HEK293T (cell line): ENCODE data around the gene ADPRS.
A peak's percentile ranks its signal among the peaks of the same experiment; 100 is the strongest.

Source experiments
- CTCF ChIA-PET: fragments of 350-600 bp; formaldehyde crosslinking; extraction: SDS; loops from one replicate; lab custom pipeline; 2021; ENCODE audit warnings: antibody characterized with exemption, inconsistent platforms; lab: Yijun Ruan, JAX
- POLR2A ChIA-PET: fragments of 350-600 bp; formaldehyde crosslinking; extraction: SDS; loops from one replicate; lab custom pipeline; 2020; ENCODE audit warnings: antibody characterized with exemption, inconsistent platforms; lab: Yijun Ruan, JAX
- DNase-seq: peaks from one replicate; pipeline ENCODE4 v3.0.0; 2012; ENCODE audit warnings: mixed read lengths; ENCODE audit errors: extremely low spot score
- ARNT ChIP-seq: fragments of 450-650 bp; IDR thresholded peaks from 2 replicates; pipeline ENCODE4 v1.6.1; 2017; ENCODE audit warnings: mild to moderate bottlenecking
- BHLHE40 ChIP-seq: fragments of 450-650 bp; IDR thresholded peaks from 2 replicates; pipeline ENCODE4 v1.6.1; 2016; ENCODE audit warnings: mild to moderate bottlenecking, moderate library complexity, borderline replicate concordance
- CTBP1 ChIP-seq: fragments of 450-650 bp; IDR thresholded peaks from 2 replicates; pipeline ENCODE4 v1.6.1; 2016; ENCODE audit warnings: borderline replicate concordance
- ELF4 ChIP-seq: fragments of 450-650 bp; IDR thresholded peaks from 2 replicates; pipeline ENCODE4 v1.6.1; 2017; ENCODE audit warnings: antibody characterized with exemption
- FOXA1 ChIP-seq: fragments of 450-650 bp; IDR thresholded peaks from 2 replicates; pipeline ENCODE4 v1.6.1; 2016; ENCODE audit warnings: mild to moderate bottlenecking
- FOXK2 ChIP-seq: fragments of 450-650 bp; IDR thresholded peaks from 2 replicates; pipeline ENCODE4 v1.6.1; 2016; ENCODE audit warnings: mild to moderate bottlenecking
- FOXM1 ChIP-seq: fragments of 450-650 bp; IDR thresholded peaks from 2 replicates; pipeline ENCODE4 v1.6.1; 2017; ENCODE audit warnings: mild to moderate bottlenecking, borderline replicate concordance
- HDGF ChIP-seq: fragments of 450-650 bp; IDR thresholded peaks from 2 replicates; pipeline ENCODE4 v1.6.1; 2017; ENCODE audit warnings: antibody characterized with exemption, borderline replicate concordance
- L3MBTL2 ChIP-seq: fragments of 450-650 bp; conservative IDR thresholded peaks from 2 replicates; pipeline ENCODE4 v1.6.1; 2016; ENCODE audit warnings: mild to moderate bottlenecking
- LEF1 ChIP-seq: fragments of 450-650 bp; IDR thresholded peaks from 2 replicates; pipeline ENCODE4 v1.6.1; 2017; ENCODE audit warnings: mild to moderate bottlenecking, borderline replicate concordance
- NFRKB ChIP-seq: fragments of 450-650 bp; IDR thresholded peaks from 2 replicates; pipeline ENCODE4 v1.6.1; 2016; ENCODE audit warnings: mild to moderate bottlenecking, moderate library complexity
- PKNOX1 ChIP-seq: fragments of 450-650 bp; IDR thresholded peaks from 2 replicates; pipeline ENCODE4 v1.6.1; 2016
- SP1 ChIP-seq: fragments of 450-650 bp; IDR thresholded peaks from 2 replicates; pipeline ENCODE4 v1.6.1; 2017
- SUZ12 ChIP-seq: fragments of 450-650 bp; IDR thresholded peaks from 2 replicates; pipeline ENCODE4 v1.6.1; 2016; ENCODE audit warnings: mild to moderate bottlenecking
- TARDBP ChIP-seq: fragments of 450-650 bp; IDR thresholded peaks from 2 replicates; pipeline ENCODE4 v1.6.1; 2016
- ZNF384 ChIP-seq: fragments of 450-650 bp; IDR thresholded peaks from 2 replicates; pipeline ENCODE4 v1.6.1; 2016

The ADPRS gene

GRCh38 chr1:36132029-36132428 is 43.3 kb downstream of the ADPRS start:
- TF ChIP-seq ELF4 (no peak), NFRKB (no peak), ZNF384 (no peak), BHLHE40 (no peak), ARNT (no peak), CTBP1 (no peak), HDGF (no peak), LEF1 (no peak), SP1 (no peak), FOXA1 (no peak), FOXM1 (no peak), PKNOX1 (no peak), TARDBP (no peak), FOXK2 (no peak), L3MBTL2 (no peak), SUZ12 (no peak)
- ChIA-PET CTCF (interaction anchor here (0.6 kb wide), 1 partner anchor 31 kb away, joined by 4 read pairs; no protein-coding TSS in a partner anchor), POLR2A (interaction anchor here (1.0 to 1.4 kb wide), 3 partner anchors 17 to 255 kb away, joined by 3 to 4 read pairs (median 4); partner anchors contain the start of gene TRAPPC3)
- DNase-seq, result no peak

- ChIA-PET CTCF (interaction anchor here (0.9 to 2.8 kb wide), 5 partner anchors 11 to 55 kb away, joined by 4 to 22 read pairs (median 14); no protein-coding TSS in a partner anchor), POLR2A (interaction anchor here (1.5 kb wide), 1 partner anchor 34 kb away, joined by 4 read pairs; no protein-coding TSS in a partner anchor)
- DNase-seq, result no peak
- no peak for TF ChIP-seq L3MBTL2
- no peak for TF ChIP-seq ZNF384
- TF ChIP-seq PKNOX1, result no peak
- no peak for TF ChIP-seq ARNT
- TF ChIP-seq TARDBP, result no peak
- TF ChIP-seq FOXA1, result no peak
- TF ChIP-seq CTBP1, result no peak
- no peak for TF ChIP-seq FOXM1
- no peak for TF ChIP-seq NFRKB
- no peak for TF ChIP-seq FOXK2
- no peak for TF ChIP-seq SUZ12
- TF ChIP-seq BHLHE40, result no peak
- TF ChIP-seq LEF1, result no peak
- no peak for TF ChIP-seq SP1
- TF ChIP-seq ELF4, result no peak
- TF ChIP-seq HDGF, result no peak
These were observed 44.8 kb downstream of the ADPRS start for GRCh38 chr1:36133484-36133883.

GRCh38 chr1:36134031-36134430 is 45.3 kb downstream of the ADPRS start:
- CTCF ChIA-PET, result interaction anchor here (0.6 to 3.3 kb wide), 13 partner anchors 10 to 382 kb away, joined by 3 to 26 read pairs (median 4); no protein-coding TSS in a partner anchor
- POLR2A ChIA-PET, result interaction anchor here (0.9 to 1.5 kb wide), 2 partner anchors 17 to 35 kb away, joined by 3 to 4 read pairs; no protein-coding TSS in a partner anchor
- DNase-seq, result no peak
- no peak for TF ChIP-seq FOXK2
- TF ChIP-seq CTBP1, result no peak
- TF ChIP-seq LEF1, result no peak
- no peak for TF ChIP-seq ARNT
- TF ChIP-seq SP1, result no peak
- TF ChIP-seq SUZ12, result no peak
- no peak for TF ChIP-seq NFRKB
- TF ChIP-seq BHLHE40, result no peak
- no peak for TF ChIP-seq HDGF
- TF ChIP-seq L3MBTL2, result no peak
- TF ChIP-seq FOXA1, result no peak
- TF ChIP-seq PKNOX1, result no peak
- no peak for TF ChIP-seq FOXM1
- no peak for TF ChIP-seq ELF4
- TF ChIP-seq TARDBP, result no peak
- TF ChIP-seq ZNF384, result no peak

GRCh38 chr1:36134505-36135329 is 46.0 kb downstream of the ADPRS start:
- ChIA-PET POLR2A (interaction anchor here (0.9 to 1.5 kb wide), 3 partner anchors 14 to 35 kb away, joined by 3 to 5 read pairs (median 4); partner anchors contain the start of gene TRAPPC3), CTCF (interaction anchor here (0.6 to 3.3 kb wide), 24 partner anchors 10 to 626 kb away, joined by 3 to 26 read pairs (median 4); partner anchors contain the start of genes THRAP3 and TRAPPC3)
- DNase-seq, result peak; percentile 80
- no peak for TF ChIP-seq FOXK2
- no peak for TF ChIP-seq CTBP1
- no peak for TF ChIP-seq L3MBTL2
- TF ChIP-seq FOXA1, result no peak
- TF ChIP-seq SP1, result no peak
- no peak for TF ChIP-seq FOXM1
- TF ChIP-seq ELF4, result no peak
- TF ChIP-seq SUZ12, result no peak
- TF ChIP-seq LEF1, result no peak
- no peak for TF ChIP-seq TARDBP
- no peak for TF ChIP-seq NFRKB
- TF ChIP-seq ZNF384, result no peak

- ChIA-PET POLR2A (interaction anchor here (1.0 kb wide), 1 partner anchor 14 kb away, joined by 5 read pairs; the partner anchor contains the start of gene TRAPPC3), CTCF (interaction anchor here (0.6 to 3.3 kb wide), 18 partner anchors 14 to 627 kb away, joined by 3 to 26 read pairs (median 5); partner anchors contain the start of genes THRAP3 and TRAPPC3)
- no peak for DNase-seq
- TF ChIP-seq ARNT (no peak), PKNOX1 (no peak), ELF4 (no peak), NFRKB (no peak), FOXK2 (no peak), FOXM1 (no peak), CTBP1 (no peak), TARDBP (no peak), L3MBTL2 (no peak), BHLHE40 (no peak)
These were observed 46.6 kb downstream of the ADPRS start for GRCh38 chr1:36135330-36135667.
